ENCODE results near the gene GRID2. TPM values are rescaled to one million over a fixed set of nuclear protein-coding genes. Genes with fewer than 3 reads are reported as not detected.
"Not testable (repeated sequence)": the region's sequence is repeated elsewhere in the genome, so short reads cannot be mapped to it uniquely, and the experiment has no call there.

The GRID2 gene
- total RNA-seq, 2 donors from 2014 or later: 0.28 TPM; not detected in 1

GRCh38 chr4:92382128-92382527 is 78.4 kb downstream of the GRID2 start:
- Histone ChIP-seq H3K36me3 (no peaks in the 10 kb centered on the region), H3K4me3 (no peak overlapping the region), H3K9me3 (no peaks in the 10 kb centered on the region), H3K27me3 (replicated peaks; ENCODE audit: insufficient read depth) (no peaks in the 10 kb centered on the region), H3K27ac (no peak overlapping the region), H3K4me1 (ENCODE audit: control insufficient read depth in 1 of 2, low read depth in 2 of 2) (no peaks in the 10 kb centered on the region)
- DNase-seq (ENCODE audit: low spot score) (no peak), ATAC-seq (ENCODE audit: insufficient number of reproducible peaks, low FRiP score, low read depth) (no peak)
- TF ChIP-seq, protein P1, sequence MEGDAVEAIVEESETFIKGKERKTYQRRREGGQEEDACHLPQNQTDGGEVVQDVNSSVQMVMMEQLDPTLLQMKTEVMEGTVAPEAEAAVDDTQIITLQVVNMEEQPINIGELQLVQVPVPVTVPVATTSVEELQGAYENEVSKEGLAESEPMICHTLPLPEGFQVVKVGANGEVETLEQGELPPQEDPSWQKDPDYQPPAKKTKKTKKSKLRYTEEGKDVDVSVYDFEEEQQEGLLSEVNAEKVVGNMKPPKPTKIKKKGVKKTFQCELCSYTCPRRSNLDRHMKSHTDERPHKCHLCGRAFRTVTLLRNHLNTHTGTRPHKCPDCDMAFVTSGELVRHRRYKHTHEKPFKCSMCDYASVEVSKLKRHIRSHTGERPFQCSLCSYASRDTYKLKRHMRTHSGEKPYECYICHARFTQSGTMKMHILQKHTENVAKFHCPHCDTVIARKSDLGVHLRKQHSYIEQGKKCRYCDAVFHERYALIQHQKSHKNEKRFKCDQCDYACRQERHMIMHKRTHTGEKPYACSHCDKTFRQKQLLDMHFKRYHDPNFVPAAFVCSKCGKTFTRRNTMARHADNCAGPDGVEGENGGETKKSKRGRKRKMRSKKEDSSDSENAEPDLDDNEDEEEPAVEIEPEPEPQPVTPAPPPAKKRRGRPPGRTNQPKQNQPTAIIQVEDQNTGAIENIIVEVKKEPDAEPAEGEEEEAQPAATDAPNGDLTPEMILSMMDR (IDR thresholded peaks at IDR 0.05): no peak

GRCh38 chr4:92387459-92388069 is 83.8 kb downstream of the GRID2 start:
- ATAC-seq (ENCODE audit: insufficient number of reproducible peaks, low FRiP score, low read depth) (no peak), DNase-seq (ENCODE audit: low spot score) (no peak)
- TF ChIP-seq, protein P1 (IDR thresholded peaks at IDR 0.05): peak; percentile 44
- Histone ChIP-seq H3K27me3 (replicated peaks; ENCODE audit: insufficient read depth) (no peaks in the 10 kb centered on the region), H3K4me3 (no peak overlapping the region), H3K27ac (no peak overlapping the region), H3K36me3 (no peaks in the 10 kb centered on the region), H3K4me1 (ENCODE audit: control insufficient read depth in 1 of 2, low read depth in 2 of 2) (no peaks in the 10 kb centered on the region), H3K9me3 (no peaks in the 10 kb centered on the region)

DNA sequence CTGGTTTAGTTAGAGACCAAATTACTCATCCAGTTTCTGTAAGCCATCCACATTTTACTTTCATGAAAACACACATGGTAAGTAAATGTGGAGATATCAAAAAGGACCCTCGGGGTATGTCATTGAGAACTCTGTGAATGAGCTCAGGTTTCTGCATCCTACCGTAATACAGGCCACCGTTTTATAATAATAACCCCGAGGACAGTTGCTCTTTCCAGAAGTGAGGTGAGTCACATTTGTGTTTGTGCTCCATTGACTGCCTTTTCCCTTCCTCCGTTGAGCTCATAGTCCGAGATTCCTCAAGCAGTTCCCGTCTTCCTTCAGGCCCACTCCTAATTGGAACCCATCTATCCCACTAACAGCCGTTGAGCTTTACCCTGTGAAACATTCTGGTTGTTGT is 95.3 kb downstream of the GRID2 start:
- no peaks in the 10 kb centered on the region for H3K27me3 ChIP-seq (replicated peaks; ENCODE audit: insufficient read depth)
- no peaks in the 10 kb centered on the region for H3K4me1 ChIP-seq (ENCODE audit: control insufficient read depth in 1 of 2, low read depth in 2 of 2)
- no peak overlapping the region for H3K4me3 ChIP-seq
- DNase-seq (ENCODE audit: low spot score): no peak
- no peak overlapping the region for H3K27ac ChIP-seq
- no peaks in the 10 kb centered on the region for H3K9me3 ChIP-seq
- ATAC-seq (ENCODE audit: insufficient number of reproducible peaks, low FRiP score, low read depth): no peak
- TF ChIP-seq, protein P1 (IDR thresholded peaks at IDR 0.05): no peak
- H3K36me3 ChIP-seq: no peaks in the 10 kb centered on the region

DNA sequence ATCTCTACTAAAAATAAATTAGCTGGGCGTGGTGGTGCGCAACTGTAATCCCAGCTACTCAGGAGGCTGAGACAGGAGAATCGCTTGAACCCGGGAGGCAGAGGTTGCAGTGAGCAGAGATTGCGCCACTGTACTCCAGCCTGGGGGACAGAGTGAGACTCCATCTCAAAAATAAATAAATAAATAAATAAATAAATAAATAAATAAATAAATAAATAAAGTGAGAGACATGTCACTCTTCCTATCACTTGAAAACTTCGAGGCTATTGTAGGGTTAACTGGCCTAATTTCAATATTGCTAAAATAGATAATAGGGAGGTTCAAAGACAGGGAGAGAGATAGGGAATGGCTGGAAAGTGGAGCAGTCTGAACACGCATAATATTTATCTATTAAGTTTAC is 99.8 kb downstream of the GRID2 start:
- ATAC-seq (ENCODE audit: insufficient number of reproducible peaks, low FRiP score, low read depth); H3K9me3 ChIP-seq; H3K27ac ChIP-seq; H3K36me3 ChIP-seq; H3K27me3 ChIP-seq (replicated peaks; ENCODE audit: insufficient read depth); H3K4me3 ChIP-seq; DNase-seq (ENCODE audit: low spot score); H3K4me1 ChIP-seq (ENCODE audit: control insufficient read depth in 1 of 2, low read depth in 2 of 2): not testable (repeated sequence)

GRCh38 chr4:92406488-92406887 is 102.7 kb downstream of the GRID2 start:
- ATAC-seq (ENCODE audit: insufficient number of reproducible peaks, low FRiP score, low read depth) (no peak), DNase-seq (ENCODE audit: low spot score) (no peak)
- no peaks in the 10 kb centered on the region for H3K27me3 ChIP-seq (replicated peaks; ENCODE audit: insufficient read depth)
- no peaks in the 10 kb centered on the region for H3K4me1 ChIP-seq (ENCODE audit: control insufficient read depth in 1 of 2, low read depth in 2 of 2)
- no peak overlapping the region for H3K27ac ChIP-seq
- TF ChIP-seq, protein P1 (IDR thresholded peaks at IDR 0.05): no peak
- no peaks in the 10 kb centered on the region for H3K36me3 ChIP-seq
- H3K4me3 ChIP-seq: no peak overlapping the region
- H3K9me3 ChIP-seq: no peaks in the 10 kb centered on the region

GRCh38 chr4:92421920-92422319 is 118.2 kb downstream of the GRID2 start:
- Histone ChIP-seq H3K9me3 (no peaks in the 10 kb centered on the region), H3K36me3 (no peaks in the 10 kb centered on the region), H3K27ac (no peak overlapping the region), H3K27me3 (replicated peaks; ENCODE audit: insufficient read depth) (no peaks in the 10 kb centered on the region), H3K4me1 (ENCODE audit: control insufficient read depth in 1 of 2, low read depth in 2 of 2) (no peaks in the 10 kb centered on the region), H3K4me3 (no peak overlapping the region)
- ATAC-seq (ENCODE audit: insufficient number of reproducible peaks, low FRiP score, low read depth): no peak
- TF ChIP-seq, protein P1 (IDR thresholded peaks at IDR 0.05): no peak
- DNase-seq (ENCODE audit: low spot score): no peak

All from thoracic aorta (tissue), 2 donors.